Sigmoid colon (tissue), 7 donors: ENCODE measurements around the gene GNLY. TPM values are rescaled to one million over a fixed set of nuclear protein-coding genes. Genes with fewer than 3 reads are reported as not detected.
A peak's percentile ranks its signal among the peaks of the same experiment; 100 is the strongest.

Experiments
- DNase-seq: peaks from one replicate; pipeline ENCODE4 v3.0.0-alpha.2; 2019
- H3K27ac ChIP-seq, 4 donors: fragments of 200-600 bp; sonication (generic); one replicate each; pipeline ENCODE4 v1.5.1; 2016 to 2019; ENCODE audit warnings: mild to moderate bottlenecking in 1 of 4
- H3K27me3 ChIP-seq, 3 donors: fragments of 200-600 bp; sonication (generic); one replicate each; pipeline ENCODE4 v1.5.1; 2019; ENCODE audit warnings: mild to moderate bottlenecking in 1 of 3
- H3K36me3 ChIP-seq, 4 donors: fragments of 200-600 bp; sonication (generic); one replicate each; pipeline ENCODE4 v1.5.1; 2016 to 2019
- H3K4me1 ChIP-seq, 4 donors: fragments of 200-600 bp; sonication (generic); one replicate each; pipeline ENCODE4 v1.5.1; 2017 to 2019
- H3K4me3 ChIP-seq, 4 donors: fragments of 200-600 bp; sonication (generic); one replicate each; pipeline ENCODE4 v1.5.1; 2017 to 2019; ENCODE audit warnings: mild to moderate bottlenecking in 2 of 4, moderate library complexity in 1 of 4
- H3K9me3 ChIP-seq, 4 donors: fragments of 200-600 bp in 3 of 4; sonication (generic) in 3 of 4; one replicate each; pipeline versions ENCODE4 v1.5.1 to v1.6.1; 2013 to 2019
- CTCF ChIP-seq, 4 experiments: fragments of 450-650 bp in 3 of 4; fragments of 200-600 bp in 1 of 4; IDR thresholded peaks; one replicate each; pipeline ENCODE4 v1.5.1; 2016 to 2019; ENCODE audit warnings: antibody characterized with exemption in 4 of 4, mild to moderate bottlenecking in 3 of 4, moderate library complexity in 2 of 4
- EP300 ChIP-seq, 4 donors: sonication (generic); formaldehyde crosslinking; IDR thresholded peaks; one replicate each; pipeline ENCODE4 v1.6.1; 2017; ENCODE audit warnings: antibody characterized with exemption in 4 of 4
- POLR2A ChIP-seq, 2 donors: fragments of 450-650 bp; IDR thresholded peaks; one replicate each; pipeline ENCODE4 v1.6.1; 2016; ENCODE audit warnings: antibody characterized with exemption in 2 of 2, mild to moderate bottlenecking in 2 of 2, moderate library complexity in 2 of 2
- POLR2AphosphoS5 ChIP-seq, 4 donors: sonication (generic); formaldehyde crosslinking; IDR thresholded peaks; one replicate each; pipeline ENCODE4 v1.6.1; 2017; ENCODE audit warnings: antibody characterized with exemption in 4 of 4
- WGBS, 2 donors: extraction: QIAGEN DNeasy Blood & Tissue Kit; methylation state at CpG; one replicate each; pipeline ENCODE4 v1.1.7; 2013; 5-methylcytosine and 5-hydroxymethylcytosine counted together
- intact Hi-C: fragments of 100-400 bp; cut with DNase I; formaldehyde crosslinking; loops from one replicate; pipeline ENCODE4 v1.15.1; 2023
- polyA plus RNA-seq, 3 donors: library from polyadenylated mRNA; stranded (reverse); fragments of 200-250 nt; gene quantifications; one replicate each; pipeline ENCODE4 v1.2.3, GENCODE V29; 2013
- total RNA-seq, 4 donors: library from RNA; depleted of rRNA; stranded (reverse); fragments of >200 nt; gene quantifications; one replicate each; pipeline ENCODE4 v1.1.0, GENCODE V29; 2016
- donor health status: healthy with polysubstance abuse.
- donor health status: Bipolar disorder and iron deficiency.
- donor health status: healthy.

Gene GNLY
- total and polyA plus RNA-seq, 7 donors = 1.6 to 13.9 (median 3.3) TPM; not detected in 3

GRCh38 chr2:85708641-85709040 is 14.5 kb downstream of the GNLY start:
- 59 to 82% methylated on average over 1 of the region's 1 CpG for whole genome bisulfite sequencing, 2 donors
- H3K4me3 ChIP-seq = no peak overlapping the region
- peaks cover 0 to 12% (median 5%) of the 10 kb centered on the region in 4 donors for H3K4me1 ChIP-seq
- H3K27ac ChIP-seq = peak overlapping the region in 3 of 4 donors; percentile 22 to 50 (median 44)
- TF ChIP-seq EP300 (IDR thresholded peaks at IDR 0.05) = peak in 2 of 4 donors; percentile 47 to 77
- peak in 2 of 4 donors; percentile 40 for TF ChIP-seq POLR2AphosphoS5 (IDR thresholded peaks at IDR 0.05)
- TF ChIP-seq POLR2A (IDR thresholded peaks at IDR 0.05) = no peak
- no peak for TF ChIP-seq CTCF (IDR thresholded peaks at IDR 0.05)
- intact Hi-C loops = loop anchor here (5.0 kb wide), 1 partner anchor 71 kb away; no protein-coding TSS in a partner anchor
- no peaks in the 10 kb centered on the region for H3K36me3 ChIP-seq
- no peak for DNase-seq
- H3K27me3 ChIP-seq = no peaks in the 10 kb centered on the region
- no peaks in the 10 kb centered on the region for H3K9me3 ChIP-seq

GRCh38 chr2:85709401-85709811 is 15.2 kb downstream of the GNLY start:
- intact Hi-C loops = loop anchor here (5.0 kb wide), 1 partner anchor 72 kb away; no protein-coding TSS in a partner anchor
- H3K4me3 ChIP-seq = no peak overlapping the region
- H3K4me1 ChIP-seq = peaks cover 0 to 12% (median 5%) of the 10 kb centered on the region in 4 donors
- TF ChIP-seq POLR2AphosphoS5 (IDR thresholded peaks at IDR 0.05) = no peak
- TF ChIP-seq EP300 (IDR thresholded peaks at IDR 0.05) = peak in 1 of 4 donors; percentile 24
- DNase-seq = no peak
- peak overlapping the region; percentile 47 to 76 (median 64) for H3K27ac ChIP-seq
- H3K36me3 ChIP-seq = no peaks in the 10 kb centered on the region
- 63 to 83% methylated on average over 4 of the region's 4 CpGs for WGBS, 2 donors
- no peaks in the 10 kb centered on the region for H3K27me3 ChIP-seq
- no peaks in the 10 kb centered on the region for H3K9me3 ChIP-seq

GRCh38 chr2:85710687-85711577 is 16.8 kb downstream of the GNLY start:
- H3K9me3 ChIP-seq = no peaks in the 10 kb centered on the region
- H3K4me3 ChIP-seq = no peak overlapping the region
- peaks cover 0 to 12% (median 3%) of the 10 kb centered on the region in 4 donors for H3K4me1 ChIP-seq
- no peaks in the 10 kb centered on the region for H3K27me3 ChIP-seq
- H3K27ac ChIP-seq = peak overlapping the region; percentile 29 to 76 (median 64)
- intact Hi-C loops = no loop called here
- 74% methylated on average over 19 of the region's 19 CpGs for WGBS, 2 donors
- DNase-seq = no peak
- H3K36me3 ChIP-seq = no peaks in the 10 kb centered on the region
- TF ChIP-seq CTCF (IDR thresholded peaks at IDR 0.05) = no peak
- TF ChIP-seq POLR2AphosphoS5 (IDR thresholded peaks at IDR 0.05) = peak in 2 of 4 donors; percentile 9 to 43

- Histone ChIP-seq H3K9me3 (no peaks in the 10 kb centered on the region), H3K27me3 (no peaks in the 10 kb centered on the region), H3K4me1 (peaks cover 0 to 10% (median 3%) of the 10 kb centered on the region in 4 donors), H3K4me3 (no peak overlapping the region), H3K27ac (peak overlapping the region; percentile 29 to 76 (median 62)), H3K36me3 (no peaks in the 10 kb centered on the region)
- WGBS, 2 donors = 84 to 92% methylated on average over 8 of the region's 8 CpGs
- DNase-seq = no peak
- TF ChIP-seq CTCF (IDR thresholded peaks at IDR 0.05) = no peak
- intact Hi-C loops = no loop called here
These were observed 17.5 kb downstream of the GNLY start for GRCh38 chr2:85711578-85712060.

GRCh38 chr2:85712336-85712735 is 18.2 kb downstream of the GNLY start:
- peaks cover 0 to 5% (median 0%) of the 10 kb centered on the region in 4 donors for H3K4me1 ChIP-seq
- no peak overlapping the region for H3K4me3 ChIP-seq
- 63 to 82% methylated on average over 15 of the region's 15 CpGs for WGBS, 2 donors
- TF ChIP-seq POLR2AphosphoS5 (IDR thresholded peaks at IDR 0.05) (peak in 1 of 4 donors; percentile 31), CTCF (IDR thresholded peaks at IDR 0.05) (no peak)
- DNase-seq = no peak
- intact Hi-C loops = no loop called here
- no peaks in the 10 kb centered on the region for H3K36me3 ChIP-seq
- H3K27me3 ChIP-seq = no peaks in the 10 kb centered on the region
- no peaks in the 10 kb centered on the region for H3K9me3 ChIP-seq
- H3K27ac ChIP-seq = peak overlapping the region; percentile 23 to 76 (median 56)
